HCT116 (cell line): Measurements from ENCODE around the gene CALCOCO1.

Source experiments
- EZH2 ChIP-seq: fragments of 200-600 bp; sonication (generic); IDR thresholded peaks from 2 replicates; pipeline ENCODE4 v1.6.1; 2017; ENCODE audit warnings: antibody characterized with exemption, mixed run types
- POLR2AphosphoS5 ChIP-seq: IDR thresholded peaks from 2 replicates; pipeline ENCODE4 v1.6.1; 2011; ENCODE audit warnings: mild to moderate bottlenecking, low read depth, low read length, moderate library complexity
- RAD21 ChIP-seq: IDR thresholded peaks from 2 replicates; pipeline ENCODE4 v1.6.1; 2012; ENCODE audit warnings: low read depth, mild to moderate bottlenecking
- SIN3A ChIP-seq: IDR thresholded peaks from 2 replicates; pipeline ENCODE4 v1.6.1; 2012; ENCODE audit warnings: low read depth
- SP1 ChIP-seq: IDR thresholded peaks from 2 replicates; pipeline ENCODE4 v1.6.1; 2012; ENCODE audit warnings: low read depth
- TF ChIP-seq, protein P1 (sequence below), 3 experiments: fragments of 200-600 bp in 1 of 3; sonication (generic) in 1 of 3; IDR thresholded peaks in 2 of 3; conservative IDR thresholded peaks in 1 of 3; 2 replicates each; pipeline ENCODE4 v1.5.1; 2012 to 2017; ENCODE audit warnings: low read depth in 2 of 3, low read length in 2 of 3, antibody characterized with exemption in 1 of 3, borderline replicate concordance in 1 of 3, control low read depth in 1 of 3, mild to moderate bottlenecking in 1 of 3, mixed read lengths in 1 of 3, mixed run types in 1 of 3, moderate library complexity in 1 of 3; ENCODE audit not compliant: insufficient read depth in 1 of 3

DNA sequence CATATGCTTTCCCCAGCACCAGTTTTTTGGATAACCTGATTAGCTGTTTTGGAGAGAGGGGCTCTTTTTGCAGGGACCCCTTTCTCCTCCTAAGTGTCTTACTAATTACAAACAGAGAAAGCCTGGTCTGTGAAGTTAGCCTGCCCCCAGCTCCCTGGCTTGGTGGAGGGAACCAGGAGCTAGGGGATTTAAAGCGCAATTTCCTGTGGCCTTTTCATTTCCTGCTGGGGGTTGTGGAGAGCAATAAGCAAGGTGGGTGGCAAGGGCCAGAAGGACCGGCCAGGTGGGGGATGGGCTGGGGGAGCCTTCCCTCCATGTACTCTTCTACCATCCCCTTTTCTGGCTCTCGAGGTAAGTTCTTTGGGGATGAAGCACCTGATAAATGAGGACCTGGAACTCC, 28.6 kb upstream of the CALCOCO1 start:
- no peak for TF ChIP-seq RAD21
- TF ChIP-seq, protein P1, sequence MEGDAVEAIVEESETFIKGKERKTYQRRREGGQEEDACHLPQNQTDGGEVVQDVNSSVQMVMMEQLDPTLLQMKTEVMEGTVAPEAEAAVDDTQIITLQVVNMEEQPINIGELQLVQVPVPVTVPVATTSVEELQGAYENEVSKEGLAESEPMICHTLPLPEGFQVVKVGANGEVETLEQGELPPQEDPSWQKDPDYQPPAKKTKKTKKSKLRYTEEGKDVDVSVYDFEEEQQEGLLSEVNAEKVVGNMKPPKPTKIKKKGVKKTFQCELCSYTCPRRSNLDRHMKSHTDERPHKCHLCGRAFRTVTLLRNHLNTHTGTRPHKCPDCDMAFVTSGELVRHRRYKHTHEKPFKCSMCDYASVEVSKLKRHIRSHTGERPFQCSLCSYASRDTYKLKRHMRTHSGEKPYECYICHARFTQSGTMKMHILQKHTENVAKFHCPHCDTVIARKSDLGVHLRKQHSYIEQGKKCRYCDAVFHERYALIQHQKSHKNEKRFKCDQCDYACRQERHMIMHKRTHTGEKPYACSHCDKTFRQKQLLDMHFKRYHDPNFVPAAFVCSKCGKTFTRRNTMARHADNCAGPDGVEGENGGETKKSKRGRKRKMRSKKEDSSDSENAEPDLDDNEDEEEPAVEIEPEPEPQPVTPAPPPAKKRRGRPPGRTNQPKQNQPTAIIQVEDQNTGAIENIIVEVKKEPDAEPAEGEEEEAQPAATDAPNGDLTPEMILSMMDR (IDR thresholded peaks at IDR 0.05 in 2 of 3, conservative IDR thresholded peaks at IDR 0.05 in 1 of 3; ENCODE audit: borderline replicate concordance in 1 of 3, insufficient read depth in 1 of 3, low read depth in 2 of 3, low read length in 2 of 3): no peak; a peak in 1 of 6 replicates
- TF ChIP-seq SIN3A: no peak
- TF ChIP-seq POLR2AphosphoS5: no peak
- TF ChIP-seq EZH2: no peak
- TF ChIP-seq SP1: no peak
